ENCODE measurements around the gene RMRP. TPM values are rescaled to one million over a fixed set of nuclear protein-coding genes. Genes with fewer than 3 reads are reported as not detected.

The RMRP gene
- total and polyA plus RNA-seq, 4 donors, result 44.8 to 39,735 (median 15,277) TPM

DNA sequence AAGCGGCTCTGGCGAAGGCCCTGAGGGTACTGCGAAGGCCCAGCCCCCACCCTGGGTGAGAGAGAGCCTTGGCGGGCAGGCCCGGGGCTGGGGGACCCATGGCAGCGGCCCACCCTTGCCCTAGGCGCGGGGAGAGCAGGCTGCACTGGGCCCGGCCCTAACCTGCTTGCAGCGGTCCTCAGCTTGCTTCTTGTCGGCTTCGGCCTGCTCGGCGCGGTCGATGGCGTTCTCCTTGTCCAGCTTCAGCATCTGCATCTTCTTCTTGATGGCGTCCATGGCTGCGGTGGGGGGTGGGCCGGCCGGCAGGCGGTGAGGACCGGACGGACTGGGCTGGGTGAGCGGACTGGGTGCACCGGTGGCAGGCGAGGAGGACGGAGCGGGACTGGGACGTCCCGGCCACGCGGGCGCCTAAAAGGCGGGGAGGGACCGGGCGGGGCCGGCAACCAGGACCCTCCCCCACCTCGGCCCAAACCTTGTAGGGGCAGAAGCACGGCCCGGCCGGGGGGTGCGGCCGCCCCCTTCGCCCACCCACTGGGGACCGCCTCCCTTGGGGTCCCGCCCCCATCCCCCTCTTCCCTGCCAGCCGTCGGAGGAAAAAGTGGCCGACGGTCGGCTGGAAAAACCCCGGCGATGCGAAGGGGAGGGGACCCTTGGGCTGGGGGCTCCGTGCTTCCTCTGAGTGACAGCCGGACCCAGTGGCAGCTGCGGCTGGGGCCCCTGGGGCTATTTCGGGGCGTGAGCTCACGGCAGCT lies 31.9 kb upstream of the RMRP start, which contains the start of gene TPM2:
Gene TPM2 (minus strand): TSS at position 384 of the 752 bp plus-strand sequence. CDS start 108 bp downstream, at position 276.
- Histone ChIP-seq H3K27ac (ENCODE audit: low read depth in 1 of 2, low read length in 1 of 2) (peak within 1 kb of the TSS; percentile 81 to 91), H3K9ac (ENCODE audit: insufficient read depth in 1 of 2, low read length in 2 of 2) (peak within 1 kb of the TSS; percentile 46 to 71), H3K4me3 (peak within 1 kb of the TSS; percentile 66), H3K4me1 (ENCODE audit: control insufficient read depth in 5 of 5, insufficient read depth in 5 of 5, low read length in 5 of 5) (peaks cover 6 to 25% (median 11%) of the 10 kb centered on the region in 5 donors), H3K36me3 (ENCODE audit: control insufficient read depth in 4 of 4, insufficient read depth in 4 of 4, low read length in 4 of 4) (peaks cover under 1 to 10% (median 8%) of the 10 kb centered on the region in 4 donors), H3K9me3 (ENCODE audit: control insufficient read depth in 4 of 4, insufficient read depth in 3 of 4, low read length in 3 of 4) (no peaks in the 10 kb centered on the region), H3K27me3 (ENCODE audit: control insufficient read depth in 3 of 3, insufficient read depth in 3 of 3, low read length in 2 of 3) (no peaks in the 10 kb centered on the region)
- no peak for ATAC-seq (ENCODE audit: insufficient read depth, low FRiP score)
- peak; percentile 86 to 93 (median 91) for DNase-seq
- TF ChIP-seq, protein P1, sequence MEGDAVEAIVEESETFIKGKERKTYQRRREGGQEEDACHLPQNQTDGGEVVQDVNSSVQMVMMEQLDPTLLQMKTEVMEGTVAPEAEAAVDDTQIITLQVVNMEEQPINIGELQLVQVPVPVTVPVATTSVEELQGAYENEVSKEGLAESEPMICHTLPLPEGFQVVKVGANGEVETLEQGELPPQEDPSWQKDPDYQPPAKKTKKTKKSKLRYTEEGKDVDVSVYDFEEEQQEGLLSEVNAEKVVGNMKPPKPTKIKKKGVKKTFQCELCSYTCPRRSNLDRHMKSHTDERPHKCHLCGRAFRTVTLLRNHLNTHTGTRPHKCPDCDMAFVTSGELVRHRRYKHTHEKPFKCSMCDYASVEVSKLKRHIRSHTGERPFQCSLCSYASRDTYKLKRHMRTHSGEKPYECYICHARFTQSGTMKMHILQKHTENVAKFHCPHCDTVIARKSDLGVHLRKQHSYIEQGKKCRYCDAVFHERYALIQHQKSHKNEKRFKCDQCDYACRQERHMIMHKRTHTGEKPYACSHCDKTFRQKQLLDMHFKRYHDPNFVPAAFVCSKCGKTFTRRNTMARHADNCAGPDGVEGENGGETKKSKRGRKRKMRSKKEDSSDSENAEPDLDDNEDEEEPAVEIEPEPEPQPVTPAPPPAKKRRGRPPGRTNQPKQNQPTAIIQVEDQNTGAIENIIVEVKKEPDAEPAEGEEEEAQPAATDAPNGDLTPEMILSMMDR (IDR thresholded peaks at IDR 0.05; ENCODE audit: control extremely low read depth, extremely low read depth), result no peak
- WGBS, 2 donors, result 31 to 32% methylated on average over 58 to 61 of the region's 61 CpGs

DNA sequence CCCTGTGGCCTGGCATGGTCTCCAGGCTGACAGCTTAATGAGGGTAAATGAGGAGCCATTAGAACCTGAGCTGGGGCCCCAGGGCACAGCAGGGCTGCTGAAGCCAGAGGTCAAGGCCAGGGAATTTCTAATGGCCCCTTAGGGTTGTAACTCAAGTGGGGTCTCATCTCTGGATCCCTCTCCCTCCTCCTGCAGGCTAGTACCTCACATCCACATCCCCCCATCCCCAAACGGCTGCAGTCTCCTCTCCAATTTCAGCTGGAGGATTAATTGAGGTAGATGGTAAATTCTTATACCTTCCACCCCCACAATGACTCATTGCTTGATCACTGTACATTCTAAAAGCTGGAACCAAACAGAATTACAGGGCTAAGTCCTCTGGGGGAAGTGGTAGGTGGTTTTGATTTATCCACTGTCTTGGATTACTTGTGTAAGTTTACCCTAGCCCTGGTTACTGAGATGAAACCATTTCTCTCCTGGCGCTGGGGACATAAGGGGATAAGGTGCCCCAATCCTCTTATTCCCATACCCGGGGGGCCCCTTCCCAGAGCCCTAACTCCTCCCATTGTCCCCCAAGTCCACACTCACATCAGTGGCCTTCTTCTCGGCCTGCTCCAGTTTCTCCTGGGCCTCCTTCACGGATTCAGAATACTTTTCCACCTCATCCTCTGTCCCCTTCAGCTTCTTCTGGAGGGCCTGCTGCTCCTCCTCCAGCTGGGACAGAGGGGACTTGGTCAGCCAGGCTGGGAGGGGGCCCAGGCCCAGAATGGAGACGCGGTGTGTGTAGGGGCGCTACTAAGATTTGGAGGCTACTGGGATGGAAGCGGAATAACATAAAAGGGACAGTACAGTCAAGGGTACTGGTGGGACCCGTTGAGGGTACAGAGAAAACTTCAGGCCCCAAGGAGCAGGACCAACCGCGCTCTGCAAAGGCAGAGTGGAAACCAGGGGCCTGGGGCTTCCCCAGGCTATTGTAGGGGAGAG lies 31.0 kb upstream of the RMRP start:
- Histone ChIP-seq H3K27me3 (ENCODE audit: control insufficient read depth in 3 of 3, insufficient read depth in 3 of 3, low read length in 2 of 3) (no peaks in the 10 kb centered on the region), H3K4me1 (ENCODE audit: control insufficient read depth in 5 of 5, insufficient read depth in 5 of 5, low read length in 5 of 5) (peaks cover 6 to 28% (median 11%) of the 10 kb centered on the region in 5 donors), H3K9ac (ENCODE audit: insufficient read depth in 1 of 2, low read length in 2 of 2) (peak overlapping the region; percentile 46 to 57), H3K27ac (ENCODE audit: low read depth in 1 of 2, low read length in 1 of 2) (peak overlapping the region; percentile 72 to 91), H3K36me3 (ENCODE audit: control insufficient read depth in 4 of 4, insufficient read depth in 4 of 4, low read length in 4 of 4) (peaks cover 3 to 17% (median 11%) of the 10 kb centered on the region in 4 donors), H3K9me3 (ENCODE audit: control insufficient read depth in 4 of 4, insufficient read depth in 3 of 4, low read length in 3 of 4) (no peaks in the 10 kb centered on the region), H3K4me3 (peak overlapping the region; percentile 47)
- 77 to 79% methylated on average over 12 of the region's 12 CpGs for WGBS, 2 donors
- DNase-seq (no peak), ATAC-seq (ENCODE audit: insufficient read depth, low FRiP score) (no peak)
- TF ChIP-seq, protein P1 (IDR thresholded peaks at IDR 0.05; ENCODE audit: control extremely low read depth, extremely low read depth), result no peak

DNA sequence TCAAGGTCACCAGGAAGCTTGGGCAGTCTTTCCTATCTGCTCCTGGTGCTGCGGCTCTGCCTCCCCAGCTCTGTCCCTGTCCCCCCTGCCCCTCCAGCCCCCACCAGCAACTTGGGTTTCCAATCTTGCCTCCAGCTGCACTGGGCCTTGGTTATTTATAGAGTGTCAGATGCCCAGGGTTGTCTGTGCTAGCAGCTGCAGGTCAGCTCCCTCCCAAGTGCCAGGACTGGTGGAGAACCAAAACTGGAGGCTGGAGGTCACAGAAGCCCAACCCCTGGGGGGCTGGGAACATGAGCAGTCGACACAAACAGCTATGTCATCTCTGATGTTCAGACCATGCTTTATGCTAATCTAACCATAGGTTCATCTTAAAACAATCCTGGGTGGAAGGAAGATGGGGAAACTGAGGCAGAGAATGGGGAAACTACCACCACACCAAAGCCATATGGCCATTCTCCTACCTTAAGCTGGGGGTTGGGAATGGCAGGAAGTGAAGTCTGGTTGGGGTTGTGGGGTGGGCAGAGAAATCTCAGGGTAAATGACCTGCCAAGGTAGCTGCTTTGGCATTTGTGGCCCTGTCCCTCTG lies 30.2 kb upstream of the RMRP start:
- H3K4me1 ChIP-seq (ENCODE audit: control insufficient read depth in 5 of 5, insufficient read depth in 5 of 5, low read length in 5 of 5), result peaks cover 6 to 30% (median 11%) of the 10 kb centered on the region in 5 donors
- H3K4me3 ChIP-seq, result peak overlapping the region; percentile 47
- H3K9ac ChIP-seq (ENCODE audit: insufficient read depth in 1 of 2, low read length in 2 of 2), result peak overlapping the region in 1 of 2 donors; percentile 57
- peak overlapping the region; percentile 58 to 91 for H3K27ac ChIP-seq (ENCODE audit: low read depth in 1 of 2, low read length in 1 of 2)
- DNase-seq (no peak), ATAC-seq (ENCODE audit: insufficient read depth, low FRiP score) (no peak)
- 81 to 90% methylated on average over 2 of the region's 2 CpGs for WGBS, 2 donors
- H3K9me3 ChIP-seq (ENCODE audit: control insufficient read depth in 4 of 4, insufficient read depth in 3 of 4, low read length in 3 of 4), result no peaks in the 10 kb centered on the region
- H3K36me3 ChIP-seq (ENCODE audit: control insufficient read depth in 4 of 4, insufficient read depth in 4 of 4, low read length in 4 of 4), result peaks cover 4 to 20% (median 11%) of the 10 kb centered on the region in 4 donors
- TF ChIP-seq, protein P1 (IDR thresholded peaks at IDR 0.05; ENCODE audit: control extremely low read depth, extremely low read depth), result no peak
- no peaks in the 10 kb centered on the region for H3K27me3 ChIP-seq (ENCODE audit: control insufficient read depth in 3 of 3, insufficient read depth in 3 of 3, low read length in 2 of 3)

All from lung (tissue), 12 donors.